Ectodermal cell (in vitro differentiated cells): ENCODE results near the gene FIG4.
"Not testable (repeated sequence)": the region's sequence is repeated elsewhere in the genome, so short reads cannot be mapped to it uniquely, and the experiment has no call there.

Experiments used
- H3K27ac ChIP-seq: 2 replicates; pipeline ENCODE4 v1.7.0; 2013; ENCODE audit warnings: mild to moderate bottlenecking, low read depth, low read length; ENCODE audit not compliant: insufficient read depth, poor library complexity, severe bottlenecking
- H3K27me3 ChIP-seq: 2 replicates; pipeline ENCODE4 v1.7.0; 2013; ENCODE audit warnings: mild to moderate bottlenecking, low read length; ENCODE audit not compliant: insufficient read depth, control insufficient read depth, poor library complexity, severe bottlenecking
- H3K36me3 ChIP-seq: one replicate; pipeline ENCODE4 v1.7.0; 2013; ENCODE audit warnings: low read length; ENCODE audit not compliant: control insufficient read depth, insufficient read depth
- H3K4me1 ChIP-seq: one replicate; pipeline ENCODE4 v1.7.0; 2013; ENCODE audit warnings: low read length; ENCODE audit not compliant: control insufficient read depth, insufficient read depth
- H3K4me3 ChIP-seq: 2 replicates; pipeline ENCODE4 v1.7.0; 2013; ENCODE audit warnings: low read depth, low read length, control low read depth; ENCODE audit not compliant: insufficient read depth
- H3K9me3 ChIP-seq: 2 replicates; pipeline ENCODE4 v1.7.0; 2013; ENCODE audit warnings: mild to moderate bottlenecking, low read length, moderate library complexity; ENCODE audit not compliant: control insufficient read depth
- WGBS, 2 experiments: methylation state at CpG; one replicate each; pipeline ENCODE4 v1.1.7; 2013; ENCODE audit warnings: missing lambda C conversion rate in 2 of 2; 5-methylcytosine and 5-hydroxymethylcytosine counted together

FIG4 gene

DNA sequence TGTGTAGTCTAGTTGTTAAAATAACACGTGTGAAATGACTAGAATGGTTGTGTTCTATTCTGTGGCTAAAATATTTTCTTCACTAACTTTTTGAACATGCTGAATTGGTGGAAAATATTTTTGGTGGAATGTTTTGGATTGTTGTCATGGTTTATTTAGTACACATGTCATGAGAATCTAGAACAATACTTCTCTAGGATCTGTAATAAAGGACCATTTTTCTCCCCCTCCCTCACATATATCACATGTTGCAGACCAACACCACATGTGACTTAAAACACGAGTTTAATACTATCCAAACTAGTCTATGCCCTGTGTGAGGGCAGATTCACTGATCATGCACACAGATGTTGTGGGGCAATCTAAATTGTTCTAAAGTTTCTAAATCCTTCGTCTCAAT, 29.2 kb downstream of the FIG4 start:
- Histone ChIP-seq H3K9me3 (no peaks in the 10 kb centered on the region), H3K27me3 (no peaks in the 10 kb centered on the region), H3K4me1 (no peaks in the 10 kb centered on the region), H3K4me3 (no peak overlapping the region), H3K36me3 (no peaks in the 10 kb centered on the region), H3K27ac (no peak overlapping the region)
- WGBS, 2 experiments: 90% methylated on average over 3 of the region's 3 CpGs

DNA sequence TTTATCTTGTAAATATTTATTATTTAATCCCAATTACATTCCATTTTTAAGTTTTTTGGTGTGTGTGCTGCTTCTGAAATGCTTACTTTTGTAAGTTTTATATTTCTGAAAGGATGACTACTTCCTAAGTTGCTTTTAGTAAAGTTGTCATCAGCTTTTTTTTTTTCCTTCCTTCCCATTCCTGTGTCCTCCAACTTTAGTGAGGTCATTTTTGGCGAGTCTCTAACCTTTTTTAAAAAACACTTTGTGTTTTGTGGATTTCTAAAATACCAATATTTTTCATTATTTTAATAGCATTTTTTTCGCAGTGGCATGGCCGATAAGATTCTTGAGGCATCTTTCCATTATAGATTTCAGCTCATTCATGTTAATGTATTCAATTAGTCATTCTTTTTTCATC, 30.9 kb downstream of the FIG4 start:
- Histone ChIP-seq H3K27ac (no peak overlapping the region), H3K4me3 (no peak overlapping the region), H3K9me3 (no peaks in the 10 kb centered on the region), H3K4me1 (no peaks in the 10 kb centered on the region), H3K36me3 (no peaks in the 10 kb centered on the region), H3K27me3 (no peaks in the 10 kb centered on the region)
- WGBS, 2 experiments: 100% methylated on average over 1 to 2 of the region's 3 CpGs

- H3K36me3 ChIP-seq: no peaks in the 10 kb centered on the region
- WGBS, 2 experiments: 95 to 96% methylated on average over 3 of the region's 3 CpGs
- H3K9me3 ChIP-seq: no peaks in the 10 kb centered on the region
- H3K27me3 ChIP-seq: no peaks in the 10 kb centered on the region
- no peaks in the 10 kb centered on the region for H3K4me1 ChIP-seq
- no peak overlapping the region for H3K27ac ChIP-seq
- no peak overlapping the region for H3K4me3 ChIP-seq
These were observed 31.6 kb downstream of the FIG4 start for GRCh38 chr6:109722564-109723254.

DNA sequence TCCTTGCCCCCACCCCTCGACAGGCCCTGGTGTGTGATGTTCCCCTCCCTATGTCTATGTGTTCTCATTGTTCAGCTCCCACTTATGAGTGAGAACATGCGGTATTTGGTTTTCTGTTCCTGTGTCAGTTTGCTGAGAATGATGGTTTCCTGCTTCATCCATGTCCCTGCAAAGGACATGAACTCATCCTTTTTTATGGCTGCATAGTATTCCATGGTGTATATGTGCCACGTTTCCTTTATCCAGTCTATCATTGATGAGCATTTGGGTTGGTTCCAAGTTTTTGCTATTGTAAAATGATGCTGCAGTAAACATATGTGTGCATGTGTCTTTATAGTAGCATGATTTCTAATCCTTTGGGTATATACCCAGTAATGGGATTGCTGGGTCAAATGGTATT, 34.2 kb downstream of the FIG4 start:
- H3K36me3 ChIP-seq, H3K9me3 ChIP-seq, H3K27ac ChIP-seq, H3K4me3 ChIP-seq, H3K4me1 ChIP-seq, H3K27me3 ChIP-seq: not testable (repeated sequence)
- 92 to 96% methylated on average over 3 of the region's 3 CpGs for WGBS, 2 experiments

DNA sequence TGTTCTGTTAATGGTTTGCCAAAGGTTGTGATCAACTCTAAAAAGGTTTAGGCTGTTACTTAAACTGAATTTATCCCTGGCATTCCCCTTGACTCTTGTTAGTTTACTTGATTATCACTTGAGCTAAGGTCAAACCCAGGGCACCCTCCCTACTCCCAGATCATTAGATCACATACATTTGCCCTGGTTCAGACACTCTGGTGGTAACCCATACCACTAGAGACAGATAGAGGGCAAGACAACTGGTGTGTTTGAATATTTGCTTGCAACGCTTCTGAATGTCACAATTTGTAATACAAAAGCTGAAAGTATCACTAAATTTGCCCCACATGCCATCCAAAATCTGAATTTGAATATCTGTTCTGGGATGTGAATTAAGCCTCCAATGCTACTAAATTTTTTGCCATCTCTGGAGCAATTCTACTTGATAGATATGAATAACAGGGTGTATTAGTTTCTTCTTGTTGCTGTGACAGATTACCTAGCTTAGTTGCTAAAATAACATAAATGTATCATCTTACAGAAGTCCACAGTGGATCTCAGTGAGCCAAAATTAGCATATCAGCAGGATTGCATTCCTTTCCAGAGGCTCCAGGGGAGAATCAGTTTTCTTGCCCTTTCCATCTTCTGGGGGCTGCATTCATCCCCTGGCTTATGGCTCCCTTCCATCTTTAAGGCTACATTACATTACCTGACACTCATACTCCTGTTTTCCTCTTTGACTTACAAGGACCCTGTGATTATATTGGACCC, 45.4 kb downstream of the FIG4 start:
- Histone ChIP-seq H3K9me3 (no peaks in the 10 kb centered on the region), H3K4me3 (no peak overlapping the region), H3K27me3 (no peaks in the 10 kb centered on the region), H3K27ac (no peak overlapping the region), H3K36me3 (no peaks in the 10 kb centered on the region), H3K4me1 (no peaks in the 10 kb centered on the region)
- WGBS, 2 experiments: 40% methylated on average over 1 of the region's 1 CpG; no CpG with 5 or more reads in 1 of the 2 experiments

- H3K36me3 ChIP-seq: no peaks in the 10 kb centered on the region
- H3K27me3 ChIP-seq: no peaks in the 10 kb centered on the region
- WGBS, 2 experiments: 90 to 100% methylated on average over 1 of the region's 1 CpG
- no peaks in the 10 kb centered on the region for H3K4me1 ChIP-seq
- H3K27ac ChIP-seq: no peak overlapping the region
- no peaks in the 10 kb centered on the region for H3K9me3 ChIP-seq
- H3K4me3 ChIP-seq: no peak overlapping the region
These were observed 47.2 kb downstream of the FIG4 start for GRCh38 chr6:109738255-109738654.

- WGBS, 2 experiments: 94 to 99% methylated on average over 2 of the region's 2 CpGs
- Histone ChIP-seq H3K4me1 (no peaks in the 10 kb centered on the region), H3K27ac (no peak overlapping the region), H3K27me3 (no peaks in the 10 kb centered on the region), H3K4me3 (no peak overlapping the region), H3K36me3 (no peaks in the 10 kb centered on the region), H3K9me3 (no peaks in the 10 kb centered on the region)
These were observed 47.6 kb downstream of the FIG4 start for GRCh38 chr6:109738667-109739066.

- Histone ChIP-seq H3K27me3 (no peaks in the 10 kb centered on the region), H3K4me1 (no peaks in the 10 kb centered on the region), H3K9me3 (no peaks in the 10 kb centered on the region), H3K4me3 (no peak overlapping the region), H3K36me3 (no peaks in the 10 kb centered on the region), H3K27ac (no peak overlapping the region)
- WGBS, 2 experiments: 97 to 100% methylated on average over 1 to 3 of the region's 3 CpGs
These were observed 48.6 kb downstream of the FIG4 start for GRCh38 chr6:109739686-109740085.

DNA sequence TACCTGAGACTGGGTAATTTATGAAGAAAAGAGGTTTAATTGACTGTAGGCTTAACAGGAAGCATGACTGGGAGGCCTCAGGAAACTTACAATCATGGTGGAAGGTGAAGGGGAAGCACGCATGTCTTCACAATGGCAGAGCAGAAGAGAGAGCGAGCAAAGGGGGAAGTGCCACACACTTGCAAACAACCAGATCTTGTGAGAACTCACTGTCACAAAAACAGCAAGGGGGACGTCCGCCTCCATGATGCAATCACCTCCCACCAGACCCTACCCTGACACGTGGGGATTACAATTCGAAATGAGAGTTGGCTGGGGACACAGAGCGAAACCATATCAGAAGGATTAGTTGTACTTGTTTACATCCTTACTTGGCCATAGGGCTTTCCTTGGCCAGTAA, 49.7 kb downstream of the FIG4 start:
- no peak overlapping the region for H3K4me3 ChIP-seq
- no peaks in the 10 kb centered on the region for H3K4me1 ChIP-seq
- no peak overlapping the region for H3K27ac ChIP-seq
- H3K36me3 ChIP-seq: no peaks in the 10 kb centered on the region
- H3K27me3 ChIP-seq: no peaks in the 10 kb centered on the region
- 92 to 94% methylated on average over 7 of the region's 7 CpGs for WGBS, 2 experiments
- H3K9me3 ChIP-seq: no peaks in the 10 kb centered on the region

DNA sequence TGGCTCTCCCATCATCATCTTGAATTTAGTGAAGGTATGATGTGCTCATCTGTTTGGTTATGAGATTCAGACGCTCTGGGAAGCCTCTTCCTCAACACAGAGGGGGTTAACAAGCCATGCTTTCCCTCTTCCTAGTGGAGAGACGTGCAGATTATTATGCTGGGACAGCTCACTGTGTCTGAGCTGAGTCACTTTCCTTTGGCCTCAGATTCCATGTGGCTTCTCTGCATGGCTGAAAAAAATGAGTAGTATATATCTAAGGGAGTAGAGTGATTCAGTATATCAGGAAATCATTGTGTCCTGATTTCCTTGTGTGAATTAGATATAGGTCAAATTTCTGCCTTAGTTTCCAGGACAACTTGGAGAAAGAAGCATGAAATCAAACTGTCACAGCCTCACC, 52.6 kb downstream of the FIG4 start:
- Histone ChIP-seq H3K36me3 (no peaks in the 10 kb centered on the region), H3K4me3 (no peak overlapping the region), H3K9me3 (no peaks in the 10 kb centered on the region), H3K27ac (no peak overlapping the region), H3K27me3 (no peaks in the 10 kb centered on the region), H3K4me1 (no peaks in the 10 kb centered on the region)
- WGBS, 2 experiments: 74 to 86% methylated on average over 2 of the region's 2 CpGs
